Measurements from ENCODE around the gene SPOCK2. TPM values are rescaled to one million over a fixed set of nuclear protein-coding genes. Genes with fewer than 3 reads are reported as not detected.

The SPOCK2 gene
- total and polyA plus RNA-seq, 2 of the 13 experiments (the other 11 are each of a cell fraction or from before 2014, with no cell fraction given): 8.6 to 30.6 TPM

DNA sequence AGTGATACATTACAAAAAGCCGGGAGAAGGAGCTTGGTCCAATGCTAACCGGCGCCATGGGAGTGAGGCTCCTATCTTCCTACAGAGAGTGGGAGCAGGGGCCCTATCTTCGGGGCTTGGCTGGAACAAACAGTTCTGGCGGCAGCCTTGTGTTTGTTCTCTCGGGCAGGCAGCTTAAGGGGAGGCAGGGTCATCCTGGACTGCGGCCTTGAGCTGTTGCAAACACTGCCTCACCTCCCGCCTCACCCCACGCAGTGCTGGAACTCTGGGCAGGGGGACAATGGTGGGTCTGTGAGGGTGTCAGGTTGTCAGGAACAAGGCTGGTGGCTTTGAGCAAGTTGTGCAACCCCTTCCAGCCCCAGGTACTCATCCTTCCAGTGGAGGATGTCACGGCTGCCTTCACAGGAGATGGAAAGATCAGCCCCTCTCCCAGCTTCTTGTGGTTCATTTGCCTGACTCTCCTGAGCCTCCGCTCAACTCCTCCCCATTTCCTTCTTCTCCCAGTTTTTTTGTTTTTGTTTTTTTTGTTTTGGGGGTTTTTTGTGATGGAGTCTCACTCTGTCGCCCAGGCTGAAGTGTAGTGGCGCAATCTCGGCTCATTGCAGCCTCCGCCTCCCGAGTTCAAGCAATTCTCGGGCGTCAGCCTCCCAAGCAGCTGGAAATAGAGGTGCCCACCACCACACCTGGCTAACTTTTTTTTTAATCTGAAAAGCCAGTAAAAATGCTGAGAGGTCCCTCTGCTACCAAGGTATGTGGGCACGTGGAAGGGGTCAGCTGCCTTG is 57.4 kb downstream of the SPOCK2 start (continued):
- 0 out of 2 replicates have a peak, but pooled peaks have one; percentile 70 for TF ChIP-seq ZNF253 (CRISPR knock-in tag; IDR thresholded peaks at IDR 0.05; ENCODE audit: borderline replicate concordance)
- 0 out of 2 replicates have a peak, but pooled peaks have one; percentile 63 for TF ChIP-seq ZNF512 (CRISPR knock-in tag; IDR thresholded peaks at IDR 0.05)
- TF ChIP-seq FOXO1 (CRISPR knock-in tag; IDR thresholded peaks at IDR 0.05): peak; percentile 96
- TF ChIP-seq SALL1 (CRISPR knock-in tag; IDR thresholded peaks at IDR 0.05): peak; percentile 99
- TF ChIP-seq, protein P1, sequence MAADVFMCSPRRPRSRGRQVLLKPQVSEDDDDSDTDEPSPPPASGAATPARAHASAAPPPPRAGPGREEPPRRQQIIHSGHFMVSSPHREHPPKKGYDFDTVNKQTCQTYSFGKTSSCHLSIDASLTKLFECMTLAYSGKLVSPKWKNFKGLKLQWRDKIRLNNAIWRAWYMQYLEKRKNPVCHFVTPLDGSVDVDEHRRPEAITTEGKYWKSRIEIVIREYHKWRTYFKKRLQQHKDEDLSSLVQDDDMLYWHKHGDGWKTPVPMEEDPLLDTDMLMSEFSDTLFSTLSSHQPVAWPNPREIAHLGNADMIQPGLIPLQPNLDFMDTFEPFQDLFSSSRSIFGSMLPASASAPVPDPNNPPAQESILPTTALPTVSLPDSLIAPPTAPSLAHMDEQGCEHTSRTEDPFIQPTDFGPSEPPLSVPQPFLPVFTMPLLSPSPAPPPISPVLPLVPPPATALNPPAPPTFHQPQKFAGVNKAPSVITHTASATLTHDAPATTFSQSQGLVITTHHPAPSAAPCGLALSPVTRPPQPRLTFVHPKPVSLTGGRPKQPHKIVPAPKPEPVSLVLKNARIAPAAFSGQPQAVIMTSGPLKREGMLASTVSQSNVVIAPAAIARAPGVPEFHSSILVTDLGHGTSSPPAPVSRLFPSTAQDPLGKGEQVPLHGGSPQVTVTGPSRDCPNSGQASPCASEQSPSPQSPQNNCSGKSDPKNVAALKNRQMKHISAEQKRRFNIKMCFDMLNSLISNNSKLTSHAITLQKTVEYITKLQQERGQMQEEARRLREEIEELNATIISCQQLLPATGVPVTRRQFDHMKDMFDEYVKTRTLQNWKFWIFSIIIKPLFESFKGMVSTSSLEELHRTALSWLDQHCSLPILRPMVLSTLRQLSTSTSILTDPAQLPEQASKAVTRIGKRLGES (CRISPR knock-in tag; IDR thresholded peaks at IDR 0.05; ENCODE audit: borderline replicate concordance): no peak; the same call in 1 of the 2 replicates
- TF ChIP-seq ZNF337 (CRISPR knock-in tag; IDR thresholded peaks at IDR 0.05; ENCODE audit: borderline replicate concordance, low read depth): no peak
- no peak for TF ChIP-seq FOXC1 (CRISPR knock-in tag; IDR thresholded peaks at IDR 0.05; ENCODE audit: borderline replicate concordance)
- TF ChIP-seq PAX8 (CRISPR knock-in tag; IDR thresholded peaks at IDR 0.05; ENCODE audit: borderline replicate concordance): 0 out of 2 replicates have a peak, but pooled peaks have one; percentile 59
- TF ChIP-seq MED13 (CRISPR knock-in tag; IDR thresholded peaks at IDR 0.05): peak; percentile 97
- TF ChIP-seq KMT2A (CRISPR knock-in tag; IDR thresholded peaks at IDR 0.05): peak; percentile 48; the same call in 1 of the 2 replicates
- no peak for TF ChIP-seq ZNF672 (CRISPR knock-in tag; IDR thresholded peaks at IDR 0.05)
- TF ChIP-seq ZSCAN21 (CRISPR knock-in tag; IDR thresholded peaks at IDR 0.05; ENCODE audit: borderline replicate concordance): peak; percentile 91
- TF ChIP-seq ZNF747 (CRISPR knock-in tag; IDR thresholded peaks at IDR 0.05; ENCODE audit: borderline replicate concordance): peak; percentile 94
- TF ChIP-seq PRDM15 (CRISPR knock-in tag; IDR thresholded peaks at IDR 0.05): no peak
- peak; percentile 65 to 82 for TF ChIP-seq POLR2A (IDR thresholded peaks at IDR 0.05; ENCODE audit: insufficient read depth in 1 of 2, low read depth in 2 of 2, low read length in 2 of 2)
- TF ChIP-seq ZNF761 (CRISPR knock-in tag; conservative IDR thresholded peaks at IDR 0.05): peak; percentile 79; the same call in 1 of the 2 replicates
- no peak for TF ChIP-seq NR0B2 (CRISPR knock-in tag; IDR thresholded peaks at IDR 0.05)
- TF ChIP-seq MTA3 (CRISPR knock-in tag; IDR thresholded peaks at IDR 0.05): no peak
- no peak for TF ChIP-seq MBD4 (IDR thresholded peaks at IDR 0.05; ENCODE audit: borderline replicate concordance, low read length)
- TF ChIP-seq, protein P2, sequence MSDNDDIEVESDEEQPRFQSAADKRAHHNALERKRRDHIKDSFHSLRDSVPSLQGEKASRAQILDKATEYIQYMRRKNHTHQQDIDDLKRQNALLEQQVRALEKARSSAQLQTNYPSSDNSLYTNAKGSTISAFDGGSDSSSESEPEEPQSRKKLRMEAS (IDR thresholded peaks at IDR 0.05): peak; percentile 84
- TF ChIP-seq NFIB (CRISPR knock-in tag; IDR thresholded peaks at IDR 0.05; ENCODE audit: borderline replicate concordance): no peak

All from HepG2 (cell line).